CD4-positive, alpha-beta T cell treated with Interleukin-10 for 1 hour (primary cell): Measurements from ENCODE around the gene TLL1.

ENCODE experiments used
- DNase-seq: peaks from one replicate; pipeline ENCODE4 v3.0.0-alpha.2; 2020

TLL1 gene

DNA sequence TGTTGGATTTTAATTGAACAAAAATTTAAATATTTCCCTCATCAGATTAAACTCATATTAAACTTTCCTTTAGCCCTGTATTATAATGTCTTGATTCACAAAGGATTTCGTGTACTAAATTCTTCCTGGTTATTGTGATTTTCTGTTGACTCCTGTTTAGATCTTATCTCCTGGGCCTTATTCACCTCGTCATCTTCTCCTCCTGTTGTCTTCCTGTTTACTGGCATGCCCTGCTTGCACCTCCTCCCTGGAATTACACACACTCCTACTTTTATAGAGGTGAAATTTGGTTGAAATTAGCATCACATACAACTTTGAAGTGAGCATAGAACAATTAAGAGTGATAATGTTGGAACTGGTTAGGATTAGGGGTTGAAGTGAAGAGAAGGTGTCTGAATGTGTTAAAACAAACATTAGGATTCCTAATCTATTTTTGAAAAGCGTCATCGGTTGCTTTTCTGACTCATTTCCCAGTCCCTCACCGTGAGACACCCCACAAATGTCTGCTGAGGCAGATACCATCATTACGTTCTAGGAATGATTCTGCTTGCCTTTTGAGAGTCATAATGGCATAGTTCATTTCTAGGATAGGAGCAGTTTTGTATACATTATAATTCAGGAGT lies 32.5 kb downstream of the TLL1 start:
- no peak for DNase-seq

DNA sequence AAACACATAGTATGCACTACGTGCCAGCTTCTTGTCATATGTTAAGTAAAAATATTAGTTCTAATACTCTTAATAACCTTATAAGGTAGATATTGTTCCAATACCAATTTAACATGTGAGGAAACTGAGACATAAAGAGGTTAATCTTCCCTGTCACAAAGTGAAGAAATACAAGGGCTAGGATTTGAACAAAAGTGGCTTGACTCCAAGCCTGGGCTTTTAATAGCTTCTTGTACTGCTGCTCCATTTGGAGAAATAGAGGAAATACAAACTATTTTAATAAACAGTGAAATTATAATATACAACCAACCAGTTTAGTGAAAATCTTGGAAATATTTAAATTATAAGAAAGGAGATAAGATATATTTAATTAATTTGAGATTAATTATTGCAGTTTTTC lies 33.2 kb downstream of the TLL1 start:
- no peak for DNase-seq

DNA sequence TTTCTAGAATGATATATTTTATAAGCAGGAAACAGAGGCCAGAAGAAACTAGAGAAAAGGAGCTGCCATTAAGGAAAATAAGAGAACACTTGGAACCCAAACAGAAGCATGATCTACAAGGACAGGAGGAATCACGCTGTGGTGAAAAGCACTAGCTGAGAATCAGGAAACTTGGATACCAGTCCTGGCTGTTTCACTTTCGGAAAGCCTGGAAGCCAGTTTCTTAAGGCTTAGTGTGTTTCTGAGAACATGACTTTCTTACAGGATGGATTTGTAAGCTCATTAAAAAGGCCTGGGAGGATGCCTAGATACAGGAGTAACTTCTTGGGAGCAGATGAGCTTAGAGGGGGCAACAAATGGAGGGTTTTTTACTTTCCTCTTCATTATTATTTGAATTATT lies 36.9 kb downstream of the TLL1 start:
- no peak for DNase-seq

DNA sequence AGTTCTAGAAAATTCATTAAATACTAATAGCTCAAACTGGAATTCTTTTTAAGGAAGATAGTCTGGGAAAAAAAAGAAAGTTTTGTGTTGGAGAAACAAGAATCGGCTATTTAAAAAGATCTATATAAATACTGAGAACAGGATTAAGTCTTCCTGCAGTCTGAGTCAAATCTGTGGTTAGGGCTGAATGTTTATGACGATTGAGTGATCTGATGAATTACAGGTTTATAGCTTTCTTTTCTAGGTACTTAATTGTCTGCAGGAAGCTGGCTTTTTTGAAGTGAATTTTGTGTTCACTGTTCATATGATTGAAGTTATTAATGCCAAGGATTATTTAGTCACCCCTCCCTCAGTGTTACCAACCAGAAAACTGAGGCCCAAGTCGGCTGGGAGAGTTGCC lies 42.2 kb downstream of the TLL1 start:
- DNase-seq, result no peak

DNA sequence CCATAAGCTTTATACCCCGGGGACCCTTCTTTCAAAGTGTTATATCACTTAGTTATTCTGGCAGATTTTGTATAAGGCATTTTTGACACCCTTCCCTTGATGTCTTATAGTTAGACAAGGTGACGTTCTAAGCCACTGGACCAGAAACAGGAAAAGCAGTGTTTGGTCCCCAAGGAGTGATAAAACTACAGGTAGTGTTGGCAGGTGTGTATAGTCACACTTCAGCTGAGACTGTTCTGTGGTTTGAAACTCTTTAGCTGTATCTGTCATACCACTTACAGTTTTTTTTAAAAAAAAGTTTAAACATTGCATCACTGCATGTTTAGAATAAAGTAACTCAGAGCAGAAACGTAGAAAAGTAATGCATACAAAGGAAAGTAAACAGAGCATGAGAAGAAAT lies 48.5 kb downstream of the TLL1 start:
- DNase-seq, result no peak

DNA sequence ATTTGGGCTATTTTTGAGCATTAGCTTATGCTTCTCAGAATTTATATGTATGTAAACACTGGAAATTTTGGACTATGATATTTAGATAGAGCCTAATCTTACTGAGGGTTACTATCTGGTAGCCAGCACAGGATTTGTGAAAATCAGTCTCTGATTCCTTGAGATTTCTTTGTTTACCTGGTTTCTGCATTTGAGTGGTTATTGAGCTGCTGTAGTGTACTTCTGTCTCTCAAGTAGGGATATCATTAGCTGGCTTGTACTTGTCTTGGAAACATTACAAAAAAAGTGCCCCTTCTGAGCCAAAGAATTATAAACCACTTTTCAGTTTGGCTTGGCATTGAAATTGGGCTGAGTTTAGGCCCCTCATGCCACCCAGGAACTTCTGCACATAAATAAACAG lies 49.7 kb downstream of the TLL1 start:
- DNase-seq, result no peak

DNA sequence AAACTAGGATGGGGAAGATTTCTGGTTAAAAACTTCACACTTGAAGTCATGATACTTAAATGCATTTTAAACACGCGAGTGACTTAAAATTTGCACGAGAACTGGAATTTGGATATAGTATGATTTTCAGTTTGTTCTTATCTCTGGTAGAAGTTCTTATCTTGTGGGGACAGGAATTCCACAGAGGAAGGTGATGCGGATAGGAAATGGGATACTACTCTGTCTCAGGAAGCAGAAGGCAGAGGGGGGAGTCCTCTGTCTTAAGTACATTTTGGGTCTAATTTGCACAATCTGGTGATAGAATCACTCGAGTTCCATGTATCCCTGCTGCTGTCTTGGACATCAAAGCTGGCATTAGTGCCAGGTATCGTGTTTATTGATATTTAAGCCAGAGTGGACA lies 53.3 kb downstream of the TLL1 start:
- no peak for DNase-seq

DNA sequence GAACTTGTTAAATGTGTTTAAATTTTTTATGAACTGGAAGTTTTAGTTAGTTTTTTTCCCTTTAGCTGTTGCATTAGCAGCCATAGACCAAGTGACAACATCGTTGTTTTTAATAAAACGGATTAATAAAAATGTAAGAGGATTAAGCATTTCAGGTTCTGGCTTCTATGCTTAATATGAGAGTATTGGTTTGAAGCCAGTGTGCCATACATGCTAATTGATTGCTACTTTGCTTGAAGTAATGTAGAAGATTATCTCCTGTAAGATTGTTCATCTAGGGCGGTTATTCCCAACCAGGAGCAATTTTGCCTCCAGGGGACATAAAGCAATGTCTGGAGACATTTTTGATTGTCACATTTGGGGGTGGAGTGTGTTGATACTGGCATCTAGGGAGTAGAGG lies 54.3 kb downstream of the TLL1 start:
- no peak for DNase-seq

DNA sequence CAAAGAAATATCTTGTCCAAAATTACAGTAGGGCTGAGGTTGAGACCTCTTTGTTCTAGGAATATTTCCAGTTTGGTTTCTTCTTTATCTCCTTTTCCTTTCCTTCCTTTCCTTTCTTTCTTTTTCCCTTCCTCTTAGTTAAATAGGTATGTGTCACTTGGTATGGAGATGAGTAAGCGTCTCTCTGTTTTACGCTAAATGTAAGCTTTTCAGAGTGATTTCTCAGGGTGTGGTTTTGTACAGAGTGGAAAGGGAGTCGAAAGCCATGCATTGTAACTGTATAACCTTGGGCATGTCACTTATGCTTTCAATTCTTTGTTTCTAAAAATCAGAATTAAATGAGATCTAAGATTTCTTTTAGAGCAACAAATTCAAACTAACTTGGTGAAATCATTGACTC lies 54.8 kb downstream of the TLL1 start:
- no peak for DNase-seq

DNA sequence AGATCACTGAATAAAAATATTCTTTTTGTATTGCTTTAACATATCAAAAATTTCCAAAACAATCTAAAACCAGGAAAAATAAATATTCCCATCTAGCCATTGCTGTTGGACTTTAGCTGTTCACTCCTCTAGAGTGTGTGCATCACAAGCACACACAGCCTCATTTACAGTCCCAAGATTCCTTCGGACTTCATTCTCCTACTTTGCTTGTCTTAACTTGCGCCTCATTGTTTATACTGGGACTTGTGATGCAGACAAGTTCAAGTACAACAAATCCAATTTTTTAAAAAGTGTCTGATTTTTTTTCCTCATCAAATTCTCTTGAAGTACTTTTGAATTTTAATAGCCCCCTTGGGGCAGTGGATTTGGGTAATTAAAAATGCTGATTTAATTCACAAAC lies 55.6 kb downstream of the TLL1 start:
- DNase-seq, result no peak

DNA sequence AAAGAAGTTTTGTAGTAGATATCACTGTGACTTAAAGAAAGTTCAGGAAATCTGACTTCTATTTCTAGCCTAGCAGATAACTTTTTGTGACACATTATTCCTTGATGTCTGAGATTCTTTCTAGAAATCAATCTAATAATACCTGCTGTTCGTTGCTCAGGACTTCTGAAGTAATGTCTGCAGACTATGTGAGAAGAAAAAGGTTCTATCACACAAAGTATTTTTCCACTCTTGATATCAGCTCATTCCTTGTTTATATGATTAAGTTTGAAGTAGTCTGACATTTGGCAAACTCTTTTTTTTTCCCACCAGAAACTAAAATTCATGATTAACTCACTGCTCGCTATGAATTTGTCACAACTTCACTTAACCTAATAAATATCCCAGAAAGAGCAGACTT lies 56.6 kb downstream of the TLL1 start:
- DNase-seq, result no peak

DNA sequence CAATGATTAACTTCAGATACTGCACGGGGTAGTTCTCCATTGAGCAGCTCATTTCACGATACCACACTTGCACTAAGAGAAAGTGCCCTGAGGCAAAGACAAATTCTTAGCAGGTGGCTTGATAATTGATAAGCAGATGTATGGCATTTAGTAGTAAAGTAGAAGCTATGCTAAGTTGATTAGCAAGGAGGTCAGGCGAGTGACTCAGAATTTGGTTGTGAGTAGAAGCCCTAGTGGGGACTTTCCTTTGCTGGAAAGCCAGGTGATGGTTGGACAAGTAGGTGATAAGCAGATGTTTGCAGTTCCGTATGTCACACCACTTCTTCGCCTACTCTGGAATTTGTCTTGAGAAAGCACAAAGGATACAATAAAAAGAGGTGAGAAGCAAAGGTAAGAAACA lies 58.7 kb downstream of the TLL1 start:
- DNase-seq, result no peak

DNA sequence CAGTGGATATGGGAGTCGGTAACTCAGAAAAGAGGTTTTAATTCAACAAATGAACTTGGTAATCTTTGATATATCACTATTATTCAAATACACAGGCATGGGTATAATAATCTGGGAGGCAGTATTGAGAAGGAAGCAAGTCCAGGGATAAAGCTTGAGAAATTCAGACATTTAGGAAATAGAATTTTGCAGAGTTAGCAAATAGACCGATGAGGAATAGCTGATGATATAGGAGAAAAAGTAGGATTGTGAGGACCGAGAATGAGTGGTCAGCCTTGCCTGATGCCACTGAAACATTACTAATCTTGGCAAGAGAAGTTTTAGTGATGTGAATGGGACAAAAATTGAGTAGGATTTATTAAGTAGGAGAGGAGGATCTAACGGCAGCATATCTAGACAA lies 71.9 kb downstream of the TLL1 start:
- no peak for DNase-seq

DNA sequence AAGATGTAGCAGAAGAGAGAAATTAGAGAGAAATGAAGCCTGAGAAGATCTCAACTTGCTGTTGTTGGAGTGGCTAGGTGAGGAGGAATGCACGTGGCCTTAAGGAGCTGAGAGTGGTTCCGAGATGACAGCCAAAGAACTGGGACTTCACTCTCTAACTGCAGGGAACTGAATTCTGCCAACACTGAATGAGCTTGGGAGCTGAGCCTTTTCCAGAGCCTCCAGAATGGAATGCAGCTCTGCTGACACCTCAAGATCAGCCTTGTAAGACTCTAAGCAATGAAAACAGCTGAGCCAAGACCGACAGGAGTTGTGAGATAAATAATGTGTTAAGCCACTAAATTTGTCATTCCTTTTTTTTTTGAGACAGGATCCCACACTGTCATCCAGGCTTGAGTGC lies 73.0 kb downstream of the TLL1 start:
- DNase-seq, result no peak

DNA sequence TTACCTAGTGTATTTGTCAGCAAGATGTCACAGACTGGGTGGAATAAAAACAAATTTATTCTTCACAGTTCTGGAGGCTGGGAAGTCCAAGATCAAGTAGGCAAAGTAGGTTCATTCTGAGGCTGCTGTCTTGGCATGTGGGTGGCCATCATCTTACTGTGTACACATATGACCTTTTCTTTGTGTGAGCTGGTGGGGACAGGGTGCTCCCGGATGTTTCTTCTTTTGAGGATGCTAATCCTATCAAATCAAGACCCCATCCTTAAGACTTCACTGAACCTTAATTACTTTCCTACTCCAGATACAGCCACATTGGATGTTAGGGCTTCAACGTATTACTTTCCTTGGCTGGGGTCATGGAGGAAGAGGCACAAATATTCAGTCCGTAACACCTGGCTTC lies 74.0 kb downstream of the TLL1 start:
- DNase-seq, result no peak

DNA sequence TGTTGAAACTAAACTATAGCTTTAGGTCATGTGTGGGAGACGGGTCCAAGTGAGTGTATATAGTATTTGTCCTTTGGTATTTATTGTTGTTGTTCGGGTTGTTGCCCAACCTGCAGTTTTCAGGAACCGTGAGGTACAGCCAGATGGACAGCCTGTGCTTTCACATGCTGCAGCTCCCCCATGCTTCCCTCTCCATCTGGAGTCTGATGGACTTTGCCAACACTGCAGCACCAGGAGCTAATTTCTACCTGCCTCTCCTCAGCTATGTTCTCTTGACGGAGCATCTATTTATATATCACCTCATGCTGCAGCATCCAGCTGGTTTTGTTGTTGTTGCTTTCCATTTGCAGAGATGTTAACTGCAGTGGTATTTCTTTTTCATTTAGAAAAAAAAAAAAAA lies 80.1 kb downstream of the TLL1 start:
- DNase-seq, result no peak

DNA sequence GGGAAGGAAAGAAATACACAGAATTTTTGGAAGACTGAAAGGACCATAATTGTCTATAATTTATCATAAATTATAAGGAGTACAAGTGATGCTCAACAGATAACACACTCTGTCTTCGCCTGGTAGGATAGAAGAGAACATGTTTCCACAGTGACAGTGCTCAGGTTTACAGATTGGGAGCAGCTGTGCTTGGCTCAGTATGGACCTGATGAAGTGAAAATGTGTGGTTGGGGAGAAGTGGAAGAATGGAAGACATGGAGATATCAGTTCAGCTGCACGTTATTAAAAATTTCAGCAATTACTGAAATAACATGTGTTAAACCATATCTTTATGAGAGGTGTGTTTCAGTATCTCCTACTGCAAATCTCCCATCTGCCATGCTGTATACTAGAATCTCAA lies 90.6 kb downstream of the TLL1 start:
- DNase-seq, result no peak

DNA sequence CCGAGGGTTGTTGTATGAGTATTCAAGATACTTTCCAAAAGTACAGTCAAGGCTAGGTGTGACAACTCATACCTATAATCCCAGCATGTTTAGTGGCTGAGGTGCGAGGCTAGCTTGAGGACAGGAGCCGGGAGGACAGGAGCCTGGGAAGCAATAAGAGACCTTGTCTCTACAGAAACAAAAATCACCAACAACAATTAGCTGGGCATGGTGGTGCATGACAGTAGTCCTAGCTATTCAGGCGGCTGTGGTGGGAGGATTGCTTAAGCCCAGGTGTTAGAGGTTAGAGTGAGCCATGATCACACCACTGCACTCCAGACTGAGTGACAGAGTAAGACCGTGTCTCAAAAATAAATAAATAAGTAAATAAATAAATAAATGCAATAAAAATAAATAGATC lies 91.6 kb downstream of the TLL1 start:
- DNase-seq, result no peak

DNA sequence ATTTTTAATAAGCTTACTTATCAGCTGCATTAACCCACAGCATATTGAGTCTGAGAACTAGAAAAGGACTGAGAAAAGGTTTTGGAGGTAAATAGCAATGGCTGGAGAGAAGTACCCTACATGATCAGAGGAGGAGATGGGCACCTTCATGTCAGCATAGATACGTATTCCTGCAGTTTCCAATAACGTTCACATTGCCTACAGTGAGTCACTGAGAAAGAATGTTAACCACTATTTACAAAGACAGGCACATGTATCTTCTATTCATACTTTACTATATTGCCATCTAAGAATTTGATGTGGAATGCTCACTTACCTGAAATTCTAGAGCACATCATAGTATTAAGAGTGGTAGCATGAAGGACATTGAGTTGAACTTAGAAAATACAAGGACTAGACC lies 92.5 kb downstream of the TLL1 start:
- DNase-seq, result no peak

DNA sequence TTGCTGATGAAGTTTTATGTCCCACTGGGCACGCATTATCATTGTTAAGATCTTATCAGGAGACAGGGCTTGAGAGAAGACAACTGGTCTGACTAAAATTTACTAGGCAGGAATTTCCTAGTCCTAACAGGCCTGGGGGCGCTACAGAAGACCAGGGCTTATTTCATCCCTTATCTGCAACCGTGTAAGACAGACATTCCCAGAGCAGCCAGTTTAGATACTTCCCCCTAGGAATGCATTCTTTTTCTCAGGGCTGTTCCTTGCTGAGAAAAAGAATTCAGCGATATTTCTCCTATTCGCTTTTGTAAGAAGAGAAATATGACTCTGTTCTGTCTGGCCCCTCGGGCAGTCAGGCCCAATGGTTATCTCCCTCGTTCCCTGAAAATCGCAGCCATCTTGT lies 93.8 kb downstream of the TLL1 start:
- DNase-seq, result no peak

DNA sequence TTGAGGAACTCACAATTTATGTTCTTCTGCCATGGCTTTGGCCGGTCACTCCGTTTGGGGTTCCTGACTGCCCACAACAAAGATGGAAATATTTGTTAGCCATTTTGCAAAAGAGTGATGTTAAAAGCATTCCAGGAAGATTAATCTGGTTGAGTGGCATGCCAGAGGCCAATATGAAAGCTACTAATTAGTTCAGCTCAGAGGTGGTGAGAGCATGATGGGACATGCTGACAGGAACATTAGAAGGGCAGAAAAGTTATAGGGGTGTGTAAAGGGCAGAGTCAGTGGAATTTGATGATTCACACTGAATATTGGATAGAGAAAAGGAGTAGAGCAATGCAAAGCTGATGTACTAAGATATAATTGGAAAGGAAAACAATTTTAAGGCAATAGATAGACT lies 94.4 kb downstream of the TLL1 start:
- no peak for DNase-seq

DNA sequence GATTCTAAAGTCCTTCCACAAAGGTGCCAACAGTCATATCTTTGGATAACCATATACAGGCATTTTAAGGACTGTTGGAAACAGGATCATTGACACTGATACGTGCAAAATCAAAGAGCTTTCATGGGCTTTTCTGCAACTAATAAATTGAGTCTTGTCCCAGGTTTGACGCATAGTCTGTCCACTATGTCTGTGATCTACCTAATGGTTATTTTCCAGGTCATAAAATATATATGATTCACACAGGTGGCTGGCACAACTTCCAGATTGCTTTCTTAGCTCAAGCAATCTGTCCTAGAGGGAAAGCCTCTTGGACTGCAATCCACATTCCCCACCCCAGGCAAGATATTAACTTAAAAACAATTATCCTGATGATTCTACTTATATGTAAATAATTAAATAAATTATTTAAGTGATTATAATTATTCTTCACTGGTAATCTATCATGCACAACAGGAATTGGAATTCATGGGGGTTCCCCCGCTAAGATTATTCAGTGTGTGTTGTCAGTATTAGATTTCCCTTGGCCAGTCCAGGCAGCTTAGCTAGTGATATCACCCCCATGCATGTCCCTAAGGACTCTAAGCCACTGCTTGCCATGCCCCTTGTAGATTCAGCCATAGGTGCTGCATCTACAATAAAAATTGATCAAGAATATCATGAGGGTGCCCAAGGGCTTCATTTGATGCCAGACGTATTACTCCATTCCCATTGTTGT lies 97.8 kb downstream of the TLL1 start:
- no peak for DNase-seq

DNA sequence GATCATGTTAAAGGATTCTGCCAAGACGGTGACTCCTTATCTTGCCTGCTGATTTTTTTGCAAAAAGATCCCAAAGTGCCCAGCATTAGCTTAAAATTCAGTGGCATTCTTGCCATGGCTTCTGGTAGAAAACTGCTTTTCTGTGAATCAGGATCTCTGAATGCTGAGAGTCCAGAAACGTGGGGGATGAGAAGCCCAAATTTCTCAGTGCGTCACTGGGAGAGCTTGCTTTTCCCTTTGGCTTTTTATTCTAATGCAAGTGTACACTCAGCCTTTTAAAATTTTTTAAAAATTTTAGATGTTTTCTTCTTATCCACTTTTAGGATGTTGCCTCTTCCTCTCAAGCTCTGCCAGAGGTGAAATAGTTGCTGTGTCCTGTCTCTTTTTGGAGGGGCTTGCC lies 98.4 kb downstream of the TLL1 start:
- DNase-seq, result no peak

DNA sequence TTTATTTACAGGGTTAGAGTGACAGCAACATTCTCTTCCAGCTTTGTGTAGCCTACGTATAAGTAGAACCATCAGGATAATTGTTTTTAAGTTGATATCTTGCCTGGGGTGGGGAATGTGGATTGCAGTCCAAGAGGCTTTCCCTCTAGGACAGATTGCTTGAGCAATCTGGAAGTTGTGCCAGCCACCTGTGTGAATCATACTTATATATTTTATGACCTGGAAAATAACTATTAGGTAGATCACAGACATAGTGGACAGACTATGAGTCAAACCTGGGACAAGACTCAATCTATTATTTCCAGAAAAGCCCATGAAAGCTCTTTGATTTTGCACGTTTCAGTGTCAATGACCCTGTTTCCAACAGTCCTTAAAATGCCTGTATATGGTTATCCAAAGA lies 98.9 kb downstream of the TLL1 start:
- no peak for DNase-seq

DNA sequence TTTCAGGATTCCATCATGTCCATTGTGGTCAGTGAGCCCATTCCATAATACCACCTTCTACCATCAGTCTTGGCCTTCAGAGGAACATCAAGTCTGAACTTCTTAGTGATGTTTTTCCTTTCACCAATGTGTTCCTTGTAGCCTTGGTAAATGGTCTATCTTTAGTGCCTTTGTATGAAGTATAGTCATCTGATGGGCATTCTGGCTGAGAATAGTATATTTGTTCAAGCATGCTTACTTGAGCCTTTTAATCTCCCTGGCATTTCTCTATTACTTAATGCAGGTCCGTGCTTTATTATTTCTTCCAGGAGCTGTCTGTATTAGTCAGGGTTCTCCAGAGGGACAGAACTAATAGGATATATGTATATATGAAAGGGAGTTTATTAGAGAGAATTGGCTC lies 99.7 kb downstream of the TLL1 start:
- DNase-seq, result no peak
